Upper lobe of left lung (tissue), 4 donors: ENCODE data around the gene CHADL.

Experiments
- CTCF ChIP-seq, 6 experiments: fragments of 450-650 bp in 4 of 6; fragments of 200-600 bp in 2 of 6; sonication (generic) in 2 of 6; IDR thresholded peaks; one replicate each; pipeline ENCODE4 v1.5.1; 2016 to 2019; ENCODE audit warnings: antibody characterized with exemption in 6 of 6
- EP300 ChIP-seq, 4 donors: sonication (generic); formaldehyde crosslinking; IDR thresholded peaks; one replicate each; pipeline ENCODE4 v1.5.1; 2017; ENCODE audit warnings: antibody characterized with exemption in 4 of 4, control low read depth in 2 of 4
- POLR2A ChIP-seq, 4 donors: fragments of 450-650 bp; IDR thresholded peaks; one replicate each; pipeline ENCODE4 v1.5.1; 2016 to 2017; ENCODE audit warnings: antibody characterized with exemption in 4 of 4, mild to moderate bottlenecking in 2 of 4
- POLR2AphosphoS5 ChIP-seq, 2 donors: sonication (generic); formaldehyde crosslinking; IDR thresholded peaks; one replicate each; pipeline ENCODE4 v1.5.1; 2017; ENCODE audit warnings: antibody characterized with exemption in 2 of 2

DNA sequence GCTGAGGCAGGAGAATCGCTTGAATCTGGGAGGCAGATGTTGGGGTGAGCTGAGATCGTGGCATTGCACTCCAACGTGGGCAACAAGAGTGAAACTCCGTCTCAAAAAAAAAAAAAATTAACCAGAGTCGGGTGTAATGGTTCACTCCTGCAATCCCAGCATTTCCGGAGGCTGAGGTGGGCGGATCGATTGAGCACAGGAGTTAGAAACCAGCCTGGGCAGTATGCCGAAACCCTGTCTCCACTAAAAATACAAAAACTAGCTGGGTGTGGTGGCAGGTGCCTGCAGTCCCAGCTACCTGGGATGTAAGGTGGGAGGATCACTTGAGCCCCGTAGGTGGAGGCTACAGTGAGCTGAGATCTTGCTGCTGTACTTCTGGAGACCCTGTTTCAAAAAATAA, 43.7 kb upstream of the CHADL start:
- TF ChIP-seq CTCF (IDR thresholded peaks at IDR 0.05) (no peak), POLR2AphosphoS5 (IDR thresholded peaks at IDR 0.05) (no peak), EP300 (IDR thresholded peaks at IDR 0.05) (no peak), POLR2A (IDR thresholded peaks at IDR 0.05) (no peak)
